ENCODE measurements around the gene LRMDA. TPM values are rescaled to one million over a fixed set of nuclear protein-coding genes. Genes with fewer than 3 reads are reported as not detected.

LRMDA gene
- polyA plus RNA-seq, 3 donors: 39.8 to 59.6 (median 56.4) TPM

DNA sequence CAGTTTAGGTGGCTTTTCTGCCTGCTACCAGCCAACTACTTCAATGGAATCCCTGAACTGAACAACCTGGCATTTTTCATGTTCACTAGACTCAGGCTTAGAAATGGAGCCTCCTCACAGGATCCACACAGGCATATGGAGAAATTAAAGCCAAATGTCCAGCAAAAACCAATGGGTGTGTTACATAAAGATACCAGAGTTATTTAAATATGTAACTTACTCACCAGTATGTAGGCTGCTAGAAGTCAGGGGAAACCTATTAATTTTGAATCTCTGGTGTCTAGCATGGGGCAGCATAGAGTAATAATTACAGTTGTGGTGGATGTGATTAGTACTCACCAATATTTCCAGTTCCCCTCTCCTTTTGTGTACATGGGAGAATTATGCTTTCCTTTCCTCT, 383.6 kb downstream of the LRMDA start:
- no peak overlapping the region for H3K4me2 ChIP-seq (replicated peaks; ENCODE audit: extremely low read depth, low read length, poor library complexity, severe bottlenecking)
- peaks cover 13 to 19% of the 10 kb centered on the region in 2 donors for H3K36me3 Mint-ChIP-seq
- peaks cover 0 to under 1% (median 0%) of the 10 kb centered on the region in 3 donors for H3K27me3 Mint-ChIP-seq (ENCODE audit: low read depth in 3 of 3)
- no peak for DNase-seq
- peaks cover 0 to 7% (median 2%) of the 10 kb centered on the region in 7 donors for H3K9me3 Mint-ChIP-seq
- H3K4me1 ChIP-seq (ENCODE audit: control insufficient read depth in 1 of 2, insufficient read depth in 2 of 2, low read length in 2 of 2): no peaks in the 10 kb centered on the region
- H3K9me3 ChIP-seq (replicated peaks in 1 of 2; ENCODE audit: control insufficient read depth in 1 of 2, insufficient read depth in 1 of 2, low read length in 2 of 2): no peaks in the 10 kb centered on the region
- no peak overlapping the region for H3K27ac ChIP-seq (ENCODE audit: low read depth in 1 of 2, low read length in 2 of 2)
- TF ChIP-seq, protein P1, sequence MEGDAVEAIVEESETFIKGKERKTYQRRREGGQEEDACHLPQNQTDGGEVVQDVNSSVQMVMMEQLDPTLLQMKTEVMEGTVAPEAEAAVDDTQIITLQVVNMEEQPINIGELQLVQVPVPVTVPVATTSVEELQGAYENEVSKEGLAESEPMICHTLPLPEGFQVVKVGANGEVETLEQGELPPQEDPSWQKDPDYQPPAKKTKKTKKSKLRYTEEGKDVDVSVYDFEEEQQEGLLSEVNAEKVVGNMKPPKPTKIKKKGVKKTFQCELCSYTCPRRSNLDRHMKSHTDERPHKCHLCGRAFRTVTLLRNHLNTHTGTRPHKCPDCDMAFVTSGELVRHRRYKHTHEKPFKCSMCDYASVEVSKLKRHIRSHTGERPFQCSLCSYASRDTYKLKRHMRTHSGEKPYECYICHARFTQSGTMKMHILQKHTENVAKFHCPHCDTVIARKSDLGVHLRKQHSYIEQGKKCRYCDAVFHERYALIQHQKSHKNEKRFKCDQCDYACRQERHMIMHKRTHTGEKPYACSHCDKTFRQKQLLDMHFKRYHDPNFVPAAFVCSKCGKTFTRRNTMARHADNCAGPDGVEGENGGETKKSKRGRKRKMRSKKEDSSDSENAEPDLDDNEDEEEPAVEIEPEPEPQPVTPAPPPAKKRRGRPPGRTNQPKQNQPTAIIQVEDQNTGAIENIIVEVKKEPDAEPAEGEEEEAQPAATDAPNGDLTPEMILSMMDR (IDR thresholded peaks at IDR 0.05): no peak
- no peak overlapping the region for H3K9ac ChIP-seq (ENCODE audit: insufficient read depth, low read length, poor library complexity, severe bottlenecking)
- no peak overlapping the region for H3K4me3 Mint-ChIP-seq
- intact Hi-C loops (cut with micrococcal nuclease): no loop called here
- H3K4me3 ChIP-seq (replicated peaks in 1 of 3; ENCODE audit: low read depth in 2 of 3, low read length in 3 of 3): no peak overlapping the region
- H3K36me3 ChIP-seq (replicated peaks in 1 of 2; ENCODE audit: control insufficient read depth in 1 of 2, insufficient read depth in 2 of 2, low read length in 2 of 2): peaks cover 0 to 22% of the 10 kb centered on the region in 2 donors
- no peaks in the 10 kb centered on the region for H3K27me3 ChIP-seq (ENCODE audit: control insufficient read depth in 2 of 2, insufficient read depth in 2 of 2, low read length in 2 of 2)
- no peak overlapping the region for H2AFZ ChIP-seq (ENCODE audit: insufficient read depth, low read depth, low read length, poor library complexity, severe bottlenecking)
- H3K79me2 ChIP-seq (ENCODE audit: insufficient read depth, low read length): no peaks in the 10 kb centered on the region
- no peaks in the 10 kb centered on the region for H3K4me1 Mint-ChIP-seq
- H4K20me1 ChIP-seq (ENCODE audit: insufficient read depth, low read length): no peaks in the 10 kb centered on the region
- no peak overlapping the region for H3K27ac Mint-ChIP-seq

DNA sequence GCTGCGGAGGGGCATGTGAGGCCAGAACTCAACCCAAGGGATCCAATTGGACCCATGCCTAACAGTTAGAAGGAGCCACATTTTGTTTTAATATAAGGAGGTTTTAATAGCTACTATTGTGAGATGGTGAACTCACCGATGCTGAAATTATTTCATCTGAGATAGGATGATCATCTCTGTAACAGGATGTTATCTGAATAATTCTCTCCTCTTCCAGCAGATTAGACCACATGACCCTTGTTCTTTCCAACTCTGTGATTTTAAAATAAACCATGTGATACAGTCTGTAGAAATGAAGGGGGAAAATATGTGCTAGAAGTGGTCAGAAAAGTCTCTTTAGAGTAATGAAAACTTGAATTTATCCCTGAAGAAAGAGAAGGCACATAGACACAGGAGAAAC, 385.8 kb downstream of the LRMDA start:
- Mint-ChIP-seq H3K27me3 (ENCODE audit: low read depth in 3 of 3) (no peaks in the 10 kb centered on the region), H3K36me3 (peaks cover 15 to 24% of the 10 kb centered on the region in 2 donors), H3K4me3 (no peak overlapping the region), H3K4me1 (no peaks in the 10 kb centered on the region), H3K27ac (no peak overlapping the region), H3K9me3 (peaks cover 0 to 9% (median 3%) of the 10 kb centered on the region in 7 donors)
- H3K4me1 ChIP-seq (ENCODE audit: control insufficient read depth in 1 of 2, insufficient read depth in 2 of 2, low read length in 2 of 2): no peaks in the 10 kb centered on the region
- no peak overlapping the region for H3K27ac ChIP-seq (ENCODE audit: low read depth in 1 of 2, low read length in 2 of 2)
- H2AFZ ChIP-seq (ENCODE audit: insufficient read depth, low read depth, low read length, poor library complexity, severe bottlenecking): no peak overlapping the region
- H4K20me1 ChIP-seq (ENCODE audit: insufficient read depth, low read length): no peaks in the 10 kb centered on the region
- peaks cover 0 to 22% of the 10 kb centered on the region in 2 donors for H3K36me3 ChIP-seq (replicated peaks in 1 of 2; ENCODE audit: control insufficient read depth in 1 of 2, insufficient read depth in 2 of 2, low read length in 2 of 2)
- intact Hi-C loops (cut with micrococcal nuclease): no loop called here
- 100% methylated on average over 1 of the region's 2 CpGs for WGBS (ENCODE audit: insufficient coverage)
- no peak overlapping the region for H3K4me2 ChIP-seq (replicated peaks; ENCODE audit: extremely low read depth, low read length, poor library complexity, severe bottlenecking)
- no peak overlapping the region for H3K4me3 ChIP-seq (replicated peaks in 1 of 3; ENCODE audit: low read depth in 2 of 3, low read length in 3 of 3)
- H3K9ac ChIP-seq (ENCODE audit: insufficient read depth, low read length, poor library complexity, severe bottlenecking): no peak overlapping the region
- no peaks in the 10 kb centered on the region for H3K9me3 ChIP-seq (replicated peaks in 1 of 2; ENCODE audit: control insufficient read depth in 1 of 2, insufficient read depth in 1 of 2, low read length in 2 of 2)
- no peaks in the 10 kb centered on the region for H3K79me2 ChIP-seq (ENCODE audit: insufficient read depth, low read length)
- no peaks in the 10 kb centered on the region for H3K27me3 ChIP-seq (ENCODE audit: control insufficient read depth in 2 of 2, insufficient read depth in 2 of 2, low read length in 2 of 2)
- DNase-seq: no peak
- TF ChIP-seq, protein P1 (IDR thresholded peaks at IDR 0.05): no peak

Measured in CD14-positive monocyte (primary cell).